ACC112 (cell line): ENCODE measurements around the gene RPS19BP1.

Source experiments
- H2AFZ ChIP-seq: fragments of 200-600 bp; sonication (generic); one replicate; pipeline ENCODE4 v1.6.0; 2017; ENCODE audit warnings: antibody characterized with exemption, low read length; ENCODE audit not compliant: unreplicated experiment
- H3K27ac ChIP-seq: fragments of 200-600 bp; sonication (generic); 2 replicates; pipeline ENCODE4 v1.5.1; 2014; ENCODE audit warnings: low read depth, mild to moderate bottlenecking, antibody characterized with exemption, low read length, moderate library complexity
- H3K27me3 ChIP-seq: fragments of 200-600 bp; sonication (generic); 2 replicates; pipeline ENCODE4 v1.6.1; 2014; ENCODE audit warnings: mild to moderate bottlenecking, antibody characterized with exemption, low read length, moderate library complexity, mixed read lengths; ENCODE audit not compliant: insufficient read depth
- H3K36me3 ChIP-seq: fragments of 200-600 bp; sonication (generic); 2 replicates; pipeline ENCODE4 v1.6.1; 2016; ENCODE audit warnings: mild to moderate bottlenecking, antibody characterized with exemption, low read length, moderate library complexity, mixed read lengths; ENCODE audit not compliant: insufficient read depth
- H3K4me1 ChIP-seq: fragments of 200-600 bp; sonication (generic); one replicate; pipeline ENCODE4 v1.6.1; 2016; ENCODE audit warnings: low read length, mixed read lengths; ENCODE audit not compliant: insufficient read depth, unreplicated experiment, control insufficient read depth
- H3K4me3 ChIP-seq: fragments of 200-600 bp; sonication (generic); 2 replicates; pipeline ENCODE4 v1.5.1; 2014; ENCODE audit warnings: mild to moderate bottlenecking, low read depth, low read length
- H3K79me2 ChIP-seq: fragments of 200-600 bp; sonication (generic); one replicate; pipeline ENCODE4 v1.6.0; 2016; ENCODE audit warnings: low read length; ENCODE audit not compliant: control insufficient read depth, unreplicated experiment, insufficient read depth

Gene RPS19BP1, protein sequence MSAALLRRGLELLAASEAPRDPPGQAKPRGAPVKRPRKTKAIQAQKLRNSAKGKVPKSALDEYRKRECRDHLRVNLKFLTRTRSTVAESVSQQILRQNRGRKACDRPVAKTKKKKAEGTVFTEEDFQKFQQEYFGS

DNA sequence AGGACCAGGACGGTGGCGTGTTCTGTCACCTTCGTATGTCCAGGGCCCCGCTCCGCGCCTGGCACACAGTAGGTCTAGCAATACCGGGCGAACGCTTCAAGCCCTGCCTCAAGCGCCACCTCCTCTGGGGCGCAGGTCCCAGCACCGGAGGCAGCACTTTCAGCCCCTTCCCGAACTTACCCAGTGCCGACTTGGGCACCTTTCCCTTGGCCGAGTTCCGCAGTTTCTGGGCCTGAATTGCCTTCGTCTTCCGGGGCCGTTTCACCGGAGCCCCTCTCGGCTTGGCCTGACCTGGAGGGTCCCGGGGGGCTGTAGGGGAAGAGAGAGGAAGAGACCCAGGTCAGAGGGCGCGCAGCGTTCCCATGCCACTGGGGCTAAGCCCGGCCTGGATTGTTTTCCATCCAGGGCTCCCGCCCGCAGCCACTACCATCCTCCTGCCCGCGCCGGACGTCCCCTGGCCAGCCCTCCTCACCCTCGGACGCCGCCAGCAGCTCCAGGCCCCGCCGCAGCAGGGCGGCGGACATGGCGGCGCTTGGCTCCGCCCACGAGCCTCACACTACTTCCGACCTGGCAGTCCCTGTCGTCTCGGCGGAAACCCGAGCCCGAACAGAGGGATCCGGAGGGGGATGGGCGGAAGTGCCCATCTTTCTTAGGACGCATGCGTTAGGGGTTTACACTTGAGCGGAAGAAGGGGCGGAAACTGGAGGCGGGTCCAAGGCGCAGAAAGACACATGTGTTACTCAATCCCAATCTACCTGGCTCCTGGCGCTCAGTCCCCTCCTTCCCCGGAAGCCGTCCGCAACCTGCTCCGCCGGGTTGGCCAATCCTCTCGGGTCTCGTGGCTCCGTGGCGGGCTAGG, at the start of gene RPS19BP1:
RPS19BP1 (minus strand) TSS at position 534 of the 859 bp plus-strand sequence; CDS start at position 524, 10 bp downstream.
- H2AFZ ChIP-seq = peak within 1 kb of the TSS; percentile 89
- H3K4me1 ChIP-seq = peaks cover 15% of the 10 kb centered on the region
- peak within 1 kb of the TSS; percentile 98 for H3K4me3 ChIP-seq
- H3K27ac ChIP-seq = peak within 1 kb of the TSS; percentile 47
- H3K79me2 ChIP-seq = peaks cover 18% of the 10 kb centered on the region
- no peaks in the 10 kb centered on the region for H3K27me3 ChIP-seq
- H3K36me3 ChIP-seq = no peaks in the 10 kb centered on the region

DNA sequence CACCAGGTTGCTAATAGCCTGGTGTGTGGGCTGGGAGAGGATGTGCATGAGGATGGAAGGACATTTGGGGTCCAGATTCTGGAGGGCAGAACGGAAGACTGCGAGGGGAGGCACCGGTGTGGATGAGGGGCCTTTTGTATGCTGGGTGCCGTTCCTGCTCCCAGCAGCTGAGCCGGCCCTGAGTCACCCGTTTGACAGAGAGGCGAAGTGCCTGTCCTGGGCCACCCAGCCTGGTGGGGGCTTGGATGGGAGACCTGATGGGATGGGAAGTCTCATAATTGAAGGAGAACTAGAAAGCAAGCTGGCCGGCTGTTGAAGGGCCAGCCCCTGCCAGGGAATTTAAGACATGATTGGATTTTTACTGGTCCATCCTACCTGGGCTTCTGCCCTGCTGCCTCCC, 48.8 kb upstream of the RPS19BP1 start:
- H3K4me1 ChIP-seq = no peaks in the 10 kb centered on the region
- H3K79me2 ChIP-seq = no peaks in the 10 kb centered on the region
- no peak overlapping the region for H3K27ac ChIP-seq
- no peaks in the 10 kb centered on the region for H3K36me3 ChIP-seq
- H3K4me3 ChIP-seq = no peak overlapping the region
- no peak overlapping the region for H2AFZ ChIP-seq
- peaks cover 16% of the 10 kb centered on the region for H3K27me3 ChIP-seq

DNA sequence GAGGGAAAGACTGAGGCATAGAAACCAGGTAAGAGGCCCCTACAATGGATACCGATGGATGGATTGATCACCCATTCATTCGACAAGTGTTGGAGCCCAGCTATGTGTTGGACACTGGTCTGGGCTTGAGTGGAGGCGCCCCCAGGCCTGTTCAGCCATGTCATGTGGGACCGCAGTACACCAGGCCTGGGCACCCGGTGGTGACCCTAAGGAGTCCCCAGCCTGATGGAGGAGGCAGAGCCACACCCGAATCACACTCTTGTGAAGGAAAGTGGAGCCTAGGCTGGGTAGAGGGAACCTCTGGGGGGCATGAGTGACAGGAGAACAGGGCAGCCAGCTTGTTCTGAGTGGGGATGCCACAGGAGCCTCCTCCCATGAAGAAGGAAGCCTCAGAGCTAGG, 48.2 kb upstream of the RPS19BP1 start:
- H3K4me3 ChIP-seq = no peak overlapping the region
- no peak overlapping the region for H3K27ac ChIP-seq
- H2AFZ ChIP-seq = no peak overlapping the region
- no peaks in the 10 kb centered on the region for H3K36me3 ChIP-seq
- H3K27me3 ChIP-seq = peaks cover 16% of the 10 kb centered on the region
- H3K4me1 ChIP-seq = no peaks in the 10 kb centered on the region
- no peaks in the 10 kb centered on the region for H3K79me2 ChIP-seq

DNA sequence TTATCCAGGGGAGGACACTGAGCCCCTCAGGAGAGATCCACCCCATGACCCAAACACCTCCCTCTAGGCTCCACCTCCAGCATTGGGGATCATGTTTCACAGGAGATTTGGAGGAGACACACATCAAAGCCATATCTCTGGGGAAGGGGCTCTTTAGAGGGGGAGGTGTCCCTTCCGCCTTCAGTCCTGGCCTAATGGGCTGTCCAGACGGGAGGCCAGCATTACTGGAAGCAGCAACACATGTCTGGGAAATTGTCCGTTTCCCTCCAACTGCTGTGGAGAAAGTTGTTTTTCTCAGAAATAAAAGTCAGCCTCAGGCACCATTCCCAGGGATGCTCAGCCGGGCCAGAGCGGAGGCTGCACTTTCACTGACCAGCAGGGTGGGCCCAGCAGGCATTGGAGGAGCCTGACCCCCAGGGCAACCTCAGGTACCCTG, 47.5 kb upstream of the RPS19BP1 start:
- Histone ChIP-seq H3K36me3 (no peaks in the 10 kb centered on the region), H3K79me2 (no peaks in the 10 kb centered on the region), H2AFZ (no peak overlapping the region), H3K4me1 (peaks cover 3% of the 10 kb centered on the region), H3K27ac (no peak overlapping the region), H3K27me3 (peaks cover 16% of the 10 kb centered on the region), H3K4me3 (no peak overlapping the region)

DNA sequence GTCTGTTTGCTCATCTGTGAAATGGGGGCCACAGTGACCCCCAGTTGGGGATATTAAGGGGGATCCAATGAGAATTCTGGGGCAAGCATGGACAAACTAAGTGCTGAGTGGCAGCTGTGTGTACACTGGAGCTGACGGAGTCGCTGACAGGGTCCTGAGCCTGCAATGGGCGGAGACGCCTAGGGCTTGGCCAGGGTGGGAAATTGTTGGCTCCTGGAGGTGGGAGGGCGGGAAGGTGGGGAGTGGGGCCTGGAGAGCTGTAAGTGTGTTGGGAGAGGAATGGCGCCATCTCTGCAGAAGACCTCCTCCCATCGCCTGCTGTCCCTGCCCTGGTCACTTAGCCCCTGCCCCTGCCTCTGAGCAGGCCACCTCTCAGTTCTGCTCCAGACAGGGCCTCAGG, 45.4 kb upstream of the RPS19BP1 start:
- Histone ChIP-seq H2AFZ (no peak overlapping the region), H3K79me2 (no peaks in the 10 kb centered on the region), H3K4me1 (peaks cover 9% of the 10 kb centered on the region), H3K4me3 (no peak overlapping the region), H3K27ac (no peak overlapping the region), H3K36me3 (no peaks in the 10 kb centered on the region), H3K27me3 (peaks cover 5% of the 10 kb centered on the region; the same call in 1 of the 2 replicates)

DNA sequence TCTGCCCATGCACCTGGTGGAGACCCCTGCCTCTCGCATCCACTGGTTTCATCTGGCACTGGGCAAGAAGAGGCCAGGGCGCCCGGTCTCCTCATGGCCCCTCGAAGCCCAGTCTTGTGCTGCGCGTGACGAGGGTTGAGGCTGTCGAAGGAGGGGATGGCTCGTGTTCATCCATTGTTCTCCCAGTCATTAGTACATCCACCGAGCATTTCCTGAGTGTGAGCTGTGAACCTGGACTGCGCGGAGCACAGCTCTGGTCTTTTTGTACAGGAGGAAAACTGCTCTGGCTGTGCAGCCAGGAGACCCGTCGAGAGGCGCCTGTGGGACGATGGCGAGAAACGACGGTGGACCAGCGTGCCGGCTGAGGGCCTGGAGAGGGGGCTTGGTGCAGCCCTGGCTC, 44.8 kb upstream of the RPS19BP1 start:
- Histone ChIP-seq H3K4me3 (no peak overlapping the region), H2AFZ (no peak overlapping the region), H3K79me2 (no peaks in the 10 kb centered on the region), H3K27ac (no peak overlapping the region), H3K27me3 (peaks cover 5% of the 10 kb centered on the region; the same call in 1 of the 2 replicates), H3K36me3 (no peaks in the 10 kb centered on the region), H3K4me1 (peaks cover 9% of the 10 kb centered on the region)

DNA sequence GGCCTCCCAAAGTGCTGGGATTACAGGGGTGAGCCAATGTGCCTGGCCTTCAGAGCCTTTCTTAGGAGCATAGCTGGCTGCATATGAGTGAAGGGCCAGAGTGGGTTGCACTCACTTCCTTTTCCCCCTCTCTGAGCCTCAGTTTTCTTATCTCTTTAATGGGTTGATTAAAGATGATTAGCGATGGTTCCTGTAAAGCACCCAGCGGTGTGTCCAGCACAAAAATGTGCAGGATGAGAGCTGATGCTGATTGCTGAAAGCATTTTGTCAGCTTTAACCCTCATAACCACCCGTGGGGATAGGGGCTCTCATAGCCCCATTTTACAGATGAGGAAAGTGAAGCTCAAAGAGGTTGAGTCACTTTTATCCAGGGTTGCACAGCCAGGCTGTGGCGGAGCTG, 43.5 kb upstream of the RPS19BP1 start:
- Histone ChIP-seq H3K36me3 (no peaks in the 10 kb centered on the region), H3K4me3 (no peak overlapping the region), H3K79me2 (no peaks in the 10 kb centered on the region), H3K4me1 (peaks cover 9% of the 10 kb centered on the region), H3K27me3 (peaks cover 4% of the 10 kb centered on the region; the same call in 1 of the 2 replicates), H3K27ac (no peak overlapping the region), H2AFZ (no peak overlapping the region)

DNA sequence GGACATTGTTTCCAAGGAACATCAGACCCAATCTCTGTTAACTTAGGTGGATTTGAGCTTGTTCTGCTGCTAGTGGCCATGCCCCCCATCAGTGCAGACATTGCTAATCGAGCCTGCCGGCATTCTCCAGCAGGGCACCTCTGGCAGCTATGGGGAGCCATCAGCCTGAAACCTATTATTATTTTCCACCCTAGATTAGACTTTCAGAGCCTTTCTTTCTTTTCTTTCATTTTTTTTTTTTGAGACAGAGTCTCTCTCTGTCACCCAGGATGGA, 42.9 kb upstream of the RPS19BP1 start:
- Histone ChIP-seq H3K4me3 (no peak overlapping the region), H3K4me1 (peaks cover 9% of the 10 kb centered on the region), H3K36me3 (no peaks in the 10 kb centered on the region), H3K27ac (no peak overlapping the region), H3K27me3 (no peaks in the 10 kb centered on the region), H3K79me2 (no peaks in the 10 kb centered on the region), H2AFZ (no peak overlapping the region)

DNA sequence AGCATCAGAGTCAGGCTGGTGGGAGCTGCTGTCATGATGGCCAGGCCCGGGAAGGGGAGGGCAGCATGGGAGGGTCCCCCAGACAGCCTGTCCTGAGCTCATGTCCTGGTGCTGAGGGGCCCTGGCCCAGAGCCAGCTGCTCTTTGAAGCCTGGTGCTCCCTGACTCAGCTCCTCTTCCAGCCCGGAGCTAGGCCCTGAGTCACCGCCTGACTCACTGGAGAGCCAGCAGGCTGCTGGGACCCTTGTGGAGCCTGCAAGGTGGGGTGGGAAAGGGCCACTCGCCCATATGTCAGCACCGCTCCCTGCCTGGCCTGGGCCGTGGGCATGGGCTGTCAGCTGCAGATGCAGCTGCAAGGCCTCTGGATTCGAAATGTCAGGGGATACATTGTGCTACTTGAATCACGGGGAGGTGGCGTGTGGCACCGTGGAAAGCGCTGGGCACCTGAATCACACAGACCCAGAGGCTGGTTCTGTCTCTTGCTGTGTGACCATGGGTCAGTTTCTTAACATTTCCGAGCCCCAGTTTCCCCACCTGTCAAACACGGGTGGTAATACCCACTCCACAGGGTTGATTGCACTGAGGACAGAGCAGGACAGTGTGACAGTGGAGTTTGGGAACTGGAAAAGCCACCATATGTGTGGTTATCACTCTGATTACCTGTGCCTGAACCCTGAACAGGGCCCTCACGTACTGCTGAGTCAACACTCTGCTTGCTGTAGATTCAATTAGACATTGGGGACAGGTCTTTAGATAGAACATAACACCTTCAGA, 42.4 kb upstream of the RPS19BP1 start:
- Histone ChIP-seq H3K27me3 (no peaks in the 10 kb centered on the region), H3K27ac (no peak overlapping the region), H3K4me1 (peaks cover 9% of the 10 kb centered on the region), H2AFZ (no peak overlapping the region), H3K4me3 (no peak overlapping the region), H3K79me2 (no peaks in the 10 kb centered on the region), H3K36me3 (no peaks in the 10 kb centered on the region)

DNA sequence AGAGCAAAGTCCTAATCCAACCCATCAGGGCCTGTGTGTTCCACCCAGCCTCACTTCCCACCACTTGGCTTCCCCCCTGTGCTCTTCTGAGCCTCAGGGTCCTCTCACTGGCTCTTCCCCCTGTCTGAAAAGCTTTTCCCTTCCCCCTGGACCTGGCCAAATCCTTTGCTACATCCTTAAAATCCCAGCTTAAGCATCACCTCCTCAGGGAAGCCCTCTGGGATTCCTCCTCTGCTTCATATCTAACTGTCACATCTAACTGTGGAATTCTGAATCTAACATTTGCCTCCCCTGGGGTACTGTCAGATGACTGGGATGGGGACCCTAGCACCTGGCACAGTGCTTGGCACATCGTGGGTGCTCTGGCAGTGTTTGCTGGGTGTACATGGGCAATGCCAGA, 39.0 kb upstream of the RPS19BP1 start:
- H3K27ac ChIP-seq = no peak overlapping the region
- H3K27me3 ChIP-seq = no peaks in the 10 kb centered on the region
- H2AFZ ChIP-seq = no peak overlapping the region
- no peaks in the 10 kb centered on the region for H3K79me2 ChIP-seq
- peaks cover 9% of the 10 kb centered on the region for H3K4me1 ChIP-seq
- H3K4me3 ChIP-seq = no peak overlapping the region
- H3K36me3 ChIP-seq = no peaks in the 10 kb centered on the region
